ENCODE results near the gene OTOG. TPM values are rescaled to one million over a fixed set of nuclear protein-coding genes. Genes with fewer than 3 reads are reported as not detected.

OTOG gene
- total and polyA plus RNA-seq, 12 donors: not detected

- Histone ChIP-seq H3K36me3 (replicated peaks in 1 of 2) (no peaks in the 10 kb centered on the region), H3K4me1 (replicated peaks in 1 of 2) (no peaks in the 10 kb centered on the region), H3K27ac (no peak overlapping the region), H3K27me3 (no peaks in the 10 kb centered on the region), H3K9me3 (replicated peaks in 1 of 3) (no peaks in the 10 kb centered on the region), H3K4me3 (no peak overlapping the region)
- no peak for TF ChIP-seq CTCF (IDR thresholded peaks at IDR 0.05)
- no peak for TF ChIP-seq POLR2A (IDR thresholded peaks at IDR 0.05)
- no peak for DNase-seq
- intact Hi-C loops (cut with DNase I): no loop called here
Observed at GRCh38 chr11:17682848-17683247, 135.8 kb downstream of the OTOG start.

- Histone ChIP-seq H3K4me3 (no peak overlapping the region), H3K36me3 (replicated peaks in 1 of 2) (no peaks in the 10 kb centered on the region), H3K27me3 (no peaks in the 10 kb centered on the region), H3K27ac (no peak overlapping the region), H3K4me1 (replicated peaks in 1 of 2) (no peaks in the 10 kb centered on the region), H3K9me3 (replicated peaks in 1 of 3) (no peaks in the 10 kb centered on the region)
- TF ChIP-seq POLR2A (IDR thresholded peaks at IDR 0.05): no peak
- no peak for TF ChIP-seq CTCF (IDR thresholded peaks at IDR 0.05)
- WGBS, 4 donors: 63 to 76% (median 70%) methylated on average over 9 to 12 of the region's 12 CpGs
- intact Hi-C loops (cut with DNase I): no loop called here
- no peak for DNase-seq
Observed at GRCh38 chr11:17683377-17684161, 136.5 kb downstream of the OTOG start.

GRCh38 chr11:17684550-17684949 is 137.5 kb downstream of the OTOG start:
- Histone ChIP-seq H3K9me3 (replicated peaks in 1 of 3) (no peaks in the 10 kb centered on the region), H3K4me3 (no peak overlapping the region), H3K27me3 (no peaks in the 10 kb centered on the region), H3K27ac (no peak overlapping the region), H3K4me1 (replicated peaks in 1 of 2) (no peaks in the 10 kb centered on the region), H3K36me3 (replicated peaks in 1 of 2) (no peaks in the 10 kb centered on the region)
- WGBS, 4 donors: 66 to 83% (median 72%) methylated on average over 5 of the region's 5 CpGs
- TF ChIP-seq CTCF (IDR thresholded peaks at IDR 0.05) (no peak), POLR2A (IDR thresholded peaks at IDR 0.05) (no peak)
- no peak for DNase-seq
- intact Hi-C loops (cut with DNase I): no loop called here

GRCh38 chr11:17686231-17686980 is 139.3 kb downstream of the OTOG start:
- no peak for TF ChIP-seq CTCF (IDR thresholded peaks at IDR 0.05)
- TF ChIP-seq POLR2A (IDR thresholded peaks at IDR 0.05): no peak
- 25 to 37% (median 30%) methylated on average over 7 to 8 of the region's 8 CpGs for WGBS, 4 donors
- Histone ChIP-seq H3K27me3 (no peaks in the 10 kb centered on the region), H3K4me1 (replicated peaks in 1 of 2) (no peaks in the 10 kb centered on the region), H3K27ac (no peak overlapping the region), H3K9me3 (replicated peaks in 1 of 3) (no peaks in the 10 kb centered on the region), H3K36me3 (replicated peaks in 1 of 2) (no peaks in the 10 kb centered on the region), H3K4me3 (no peak overlapping the region)
- no peak for DNase-seq
- intact Hi-C loops (cut with DNase I): no loop called here
